Astrocyte (in vitro differentiated cells and primary cell): ENCODE results near the gene ADCY4.

Experiments
- CTCF ChIP-seq: IDR thresholded peaks from 2 replicates; pipeline ENCODE4 v1.5.1; 2011; ENCODE audit warnings: low read depth, mild to moderate bottlenecking, inconsistent platforms, low read length, moderate library complexity; ENCODE audit not compliant: insufficient read depth
- EZH2 ChIP-seq: IDR thresholded peaks from 2 replicates; pipeline ENCODE4 v1.6.1; 2012; ENCODE audit warnings: mild to moderate bottlenecking, low read length, inconsistent platforms; ENCODE audit not compliant: insufficient read depth

- no peak for TF ChIP-seq CTCF
- no peak for TF ChIP-seq EZH2
Measured at GRCh38 chr14:24377657-24378056, 42.8 kb upstream of the ADCY4 start.
